ENCODE data around the gene NPR1.
"Not testable (repeated sequence)": the region's sequence is repeated elsewhere in the genome, so short reads cannot be mapped to it uniquely, and the experiment has no call there.

The NPR1 gene

DNA sequence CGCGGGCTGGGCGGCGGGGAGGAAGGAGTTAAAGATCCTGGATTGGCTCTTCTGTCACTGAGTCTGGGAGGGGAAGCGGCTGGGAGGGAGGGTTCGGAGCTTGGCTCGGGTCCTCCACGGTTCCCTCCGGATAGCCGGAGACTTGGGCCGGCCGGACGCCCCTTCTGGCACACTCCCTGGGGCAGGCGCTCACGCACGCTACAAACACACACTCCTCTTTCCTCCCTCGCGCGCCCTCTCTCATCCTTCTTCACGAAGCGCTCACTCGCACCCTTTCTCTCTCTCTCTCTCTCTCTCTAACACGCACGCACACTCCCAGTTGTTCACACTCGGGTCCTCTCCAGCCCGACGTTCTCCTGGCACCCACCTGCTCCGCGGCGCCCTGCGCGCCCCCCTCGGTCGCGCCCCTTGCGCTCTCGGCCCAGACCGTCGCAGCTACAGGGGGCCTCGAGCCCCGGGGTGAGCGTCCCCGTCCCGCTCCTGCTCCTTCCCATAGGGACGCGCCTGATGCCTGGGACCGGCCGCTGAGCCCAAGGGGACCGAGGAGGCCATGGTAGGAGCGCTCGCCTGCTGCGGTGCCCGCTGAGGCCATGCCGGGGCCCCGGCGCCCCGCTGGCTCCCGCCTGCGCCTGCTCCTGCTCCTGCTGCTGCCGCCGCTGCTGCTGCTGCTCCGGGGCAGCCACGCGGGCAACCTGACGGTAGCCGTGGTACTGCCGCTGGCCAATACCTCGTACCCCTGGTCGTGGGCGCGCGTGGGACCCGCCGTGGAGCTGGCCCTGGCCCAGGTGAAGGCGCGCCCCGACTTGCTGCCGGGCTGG lies at the start of gene NPR1:
TSS of gene NPR1 (plus strand) at position 170 of the 818 bp plus-strand sequence. CDS start at position 591, 421 bp downstream.
- peak; percentile 61 for DNase-seq (ENCODE audit: low spot score)

- no peak for DNase-seq (ENCODE audit: low spot score)
Measured at GRCh38 chr1:153629343-153629665, 49.2 kb upstream of the NPR1 start.

DNA sequence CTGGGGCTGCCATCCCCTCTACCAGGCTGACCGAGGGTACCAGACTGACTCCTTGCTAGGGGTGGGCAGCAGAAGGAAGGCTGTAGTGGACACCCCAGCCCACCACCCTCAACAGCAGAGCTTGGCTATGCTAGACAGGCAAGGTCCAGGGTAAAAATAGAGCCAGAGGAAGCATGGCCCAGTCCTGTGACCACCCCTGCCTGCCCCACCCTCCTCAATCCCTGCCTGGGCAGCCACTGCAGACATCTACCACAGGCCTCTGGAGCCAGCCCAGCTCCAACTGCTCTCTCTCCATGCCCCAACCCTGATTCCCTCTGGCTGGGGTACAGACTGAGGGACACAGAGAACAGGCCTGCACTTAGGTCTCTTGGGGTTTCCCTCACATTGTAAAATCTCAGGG lies 48.5 kb upstream of the NPR1 start:
- DNase-seq (ENCODE audit: low spot score), result no peak

DNA sequence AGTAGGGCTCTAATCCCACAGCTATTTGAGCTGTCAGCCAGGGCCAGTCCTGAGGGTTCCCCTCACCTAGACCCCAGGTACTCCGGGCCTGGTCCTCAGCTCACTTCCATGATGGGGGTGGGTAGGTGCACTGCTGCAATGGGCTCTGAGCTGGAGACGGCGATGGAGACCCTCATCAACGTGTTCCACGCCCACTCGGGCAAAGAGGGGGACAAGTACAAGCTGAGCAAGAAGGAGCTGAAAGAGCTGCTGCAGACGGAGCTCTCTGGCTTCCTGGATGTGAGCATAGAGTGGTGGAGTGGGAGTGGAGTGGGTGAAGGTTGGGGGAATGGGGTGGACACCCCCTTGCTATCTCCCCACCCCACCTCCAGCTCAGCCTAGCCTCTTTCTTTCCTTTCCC lies 48.1 kb upstream of the NPR1 start:
- DNase-seq (ENCODE audit: low spot score), result no peak

DNA sequence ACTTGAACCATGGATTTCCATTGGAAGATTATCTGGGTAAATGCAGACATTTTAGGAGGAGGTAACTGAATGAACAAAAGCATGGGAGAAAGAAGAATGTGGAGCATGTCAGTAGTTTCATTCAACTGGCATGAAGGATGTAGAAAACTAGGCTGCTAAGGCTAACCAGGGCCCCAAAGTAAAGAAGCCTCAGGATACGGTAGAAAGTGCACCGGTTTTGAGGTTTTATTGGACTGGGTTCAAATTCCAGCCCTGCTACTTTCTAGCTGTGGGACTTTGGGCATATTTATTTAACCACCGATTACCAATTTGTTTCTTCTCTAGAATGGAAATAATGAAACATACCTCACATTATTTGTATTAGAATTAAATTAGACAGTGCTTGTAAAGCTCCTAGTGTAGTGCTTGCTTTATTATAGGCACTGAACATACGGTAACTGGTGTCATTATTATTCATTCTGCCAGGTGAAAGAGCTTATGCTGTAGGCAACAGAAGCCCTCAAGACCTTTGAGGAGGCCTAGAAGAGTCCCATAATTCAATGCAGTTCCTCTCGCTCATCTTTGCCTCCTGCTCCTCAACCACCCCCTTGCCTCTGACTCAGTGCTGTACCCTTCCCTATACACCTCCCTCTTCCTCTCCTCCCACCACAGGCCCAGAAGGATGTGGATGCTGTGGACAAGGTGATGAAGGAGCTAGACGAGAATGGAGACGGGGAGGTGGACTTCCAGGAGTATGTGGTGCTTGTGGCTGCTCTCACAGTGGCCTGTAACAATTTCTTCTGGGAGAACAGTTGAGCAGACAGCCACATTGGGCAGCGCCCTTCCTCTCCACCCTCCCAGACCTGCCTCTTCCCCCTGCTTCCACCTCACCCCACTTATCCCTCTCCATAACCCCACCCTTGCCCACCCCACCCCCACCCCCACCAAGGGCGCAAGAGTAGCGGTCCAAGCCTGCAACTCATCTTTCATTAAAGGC lies 47.2 kb upstream of the NPR1 start:
- no peak for DNase-seq (ENCODE audit: low spot score)

- DNase-seq (ENCODE audit: low spot score), result no peak
Measured at GRCh38 chr1:153633161-153633753, 45.2 kb upstream of the NPR1 start.

- peak; percentile 98 for DNase-seq (ENCODE audit: low spot score)
Measured at GRCh38 chr1:153633754-153634665, 44.5 kb upstream of the NPR1 start, which contains the start of gene CHTOP. CHTOP (plus strand) TSS chr1:153634066; CDS start chr1:153636589, 2,523 bp downstream.

GRCh38 chr1:153635872-153636271 lies 42.6 kb upstream of the NPR1 start:
- no peak for DNase-seq (ENCODE audit: low spot score)

DNA sequence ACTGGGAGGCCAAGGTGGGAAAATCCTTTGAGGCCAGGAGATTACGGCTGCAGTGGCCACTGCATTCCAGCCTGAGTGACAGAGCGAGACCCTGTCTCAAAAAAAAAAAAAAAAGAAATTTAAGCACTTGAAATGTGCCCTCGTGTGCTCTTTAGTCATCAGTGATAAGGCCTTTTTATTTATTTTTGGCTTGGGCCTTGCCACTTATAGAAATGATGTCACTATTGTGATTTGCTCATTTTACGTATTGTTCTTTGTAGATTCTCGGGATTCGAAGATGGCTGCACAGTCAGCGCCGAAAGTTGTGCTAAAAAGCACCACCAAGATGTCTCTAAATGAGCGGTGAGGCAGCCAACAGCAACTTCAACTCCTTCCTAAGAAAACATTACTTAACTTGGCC lies 42.2 kb upstream of the NPR1 start:
- DNase-seq (ENCODE audit: low spot score), result no peak

GRCh38 chr1:153638261-153638660 lies 40.2 kb upstream of the NPR1 start:
- no peak for DNase-seq (ENCODE audit: low spot score)

- DNase-seq (ENCODE audit: low spot score), result no peak
Measured at GRCh38 chr1:153639280-153639679, 39.2 kb upstream of the NPR1 start.

GRCh38 chr1:153640213-153640612 lies 38.3 kb upstream of the NPR1 start:
- not testable (repeated sequence) for DNase-seq (ENCODE audit: low spot score)

GRCh38 chr1:153640861-153641260 lies 37.6 kb upstream of the NPR1 start:
- DNase-seq (ENCODE audit: low spot score), result no peak

DNA sequence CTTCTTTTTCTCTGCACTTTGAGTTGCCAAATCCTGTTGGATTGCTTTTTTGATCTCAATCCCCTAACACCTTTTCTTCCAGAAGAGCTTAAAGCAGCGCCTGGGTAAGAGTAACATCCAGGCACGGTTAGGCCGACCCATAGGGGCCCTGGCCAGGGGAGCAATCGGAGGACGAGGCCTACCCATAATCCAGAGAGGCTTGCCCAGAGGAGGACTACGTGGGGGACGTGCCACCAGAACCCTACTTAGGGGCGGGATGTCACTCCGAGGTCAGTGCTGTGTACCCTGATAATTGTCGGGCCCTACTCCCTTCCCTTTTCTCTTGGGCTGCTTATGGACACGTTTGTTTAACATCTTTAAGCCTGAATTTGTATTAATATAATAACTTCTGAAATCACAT lies 36.3 kb upstream of the NPR1 start:
- no peak for DNase-seq (ENCODE audit: low spot score)

DNA sequence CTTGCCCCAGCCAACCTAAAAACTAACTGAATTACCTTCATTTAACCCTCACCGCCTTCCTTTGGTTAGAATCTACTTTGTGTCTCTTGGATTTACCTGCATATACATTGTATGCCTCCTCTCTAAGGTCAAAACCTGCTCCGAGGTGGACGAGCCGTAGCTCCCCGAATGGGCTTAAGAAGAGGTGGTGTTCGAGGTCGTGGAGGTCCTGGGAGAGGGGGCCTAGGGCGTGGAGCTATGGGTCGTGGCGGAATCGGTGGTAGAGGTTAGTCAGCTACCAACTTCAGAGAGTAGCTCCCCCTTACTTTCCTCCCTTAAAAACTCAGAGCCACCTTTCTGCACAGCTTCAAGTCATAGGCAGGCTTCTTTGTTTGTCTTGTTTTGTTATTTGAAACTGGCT lies 35.4 kb upstream of the NPR1 start:
- DNase-seq (ENCODE audit: low spot score), result no peak

- DNase-seq (ENCODE audit: low spot score), result no peak
Measured at GRCh38 chr1:153643816-153644215, 34.7 kb upstream of the NPR1 start.

DNA sequence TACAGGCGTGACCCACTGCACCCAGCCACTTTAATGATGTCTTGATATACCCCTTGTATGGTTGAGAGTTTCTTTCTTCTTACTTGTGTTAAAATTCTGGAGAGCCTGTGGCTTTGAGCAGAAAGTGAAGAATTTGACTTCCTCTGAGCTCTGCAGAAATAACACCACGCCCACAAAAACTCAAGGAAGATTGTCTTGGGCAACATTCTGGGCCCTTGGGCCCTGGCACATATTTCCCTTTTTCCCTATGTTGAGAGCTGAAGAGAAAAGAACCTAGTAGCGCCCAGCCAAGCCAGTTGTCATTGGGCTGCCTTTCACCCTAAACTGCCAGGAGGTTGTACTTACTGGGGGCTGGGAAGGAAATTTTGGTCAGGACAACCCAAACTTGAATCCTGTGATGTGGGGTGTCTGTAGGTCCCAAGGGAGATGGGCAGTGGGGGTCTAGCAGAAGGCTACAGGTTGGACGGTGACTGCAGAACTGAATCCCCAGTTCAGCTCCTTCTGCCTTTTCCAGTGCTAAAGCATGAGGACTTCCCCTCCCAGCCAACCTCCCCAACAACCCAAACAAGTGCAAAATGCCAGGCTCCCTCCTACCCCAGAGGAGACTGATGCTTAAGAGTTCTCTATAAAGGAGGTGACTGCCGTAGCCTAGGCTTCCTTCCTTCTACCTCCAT lies 31.7 kb upstream of the NPR1 start:
- no peak for DNase-seq (ENCODE audit: low spot score)

DNA sequence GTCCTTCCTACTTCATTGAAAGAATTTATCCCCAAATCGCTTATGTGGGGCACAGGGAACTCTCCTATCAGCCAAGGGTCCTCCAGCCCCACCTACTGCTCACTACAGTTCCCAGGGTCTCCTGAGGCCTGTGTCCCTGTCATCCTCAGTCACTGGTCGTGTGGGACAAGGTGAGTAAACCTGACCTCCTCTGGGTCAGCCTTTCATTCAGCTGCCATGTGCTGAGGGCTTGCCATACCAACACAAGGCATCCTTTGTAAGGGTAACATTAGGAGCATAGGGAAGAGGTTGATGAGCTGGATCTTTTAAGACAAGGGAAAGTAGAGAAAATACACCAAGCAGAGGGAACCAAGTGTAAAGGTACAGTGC lies 31.2 kb upstream of the NPR1 start:
- no peak for DNase-seq (ENCODE audit: low spot score)

DNA sequence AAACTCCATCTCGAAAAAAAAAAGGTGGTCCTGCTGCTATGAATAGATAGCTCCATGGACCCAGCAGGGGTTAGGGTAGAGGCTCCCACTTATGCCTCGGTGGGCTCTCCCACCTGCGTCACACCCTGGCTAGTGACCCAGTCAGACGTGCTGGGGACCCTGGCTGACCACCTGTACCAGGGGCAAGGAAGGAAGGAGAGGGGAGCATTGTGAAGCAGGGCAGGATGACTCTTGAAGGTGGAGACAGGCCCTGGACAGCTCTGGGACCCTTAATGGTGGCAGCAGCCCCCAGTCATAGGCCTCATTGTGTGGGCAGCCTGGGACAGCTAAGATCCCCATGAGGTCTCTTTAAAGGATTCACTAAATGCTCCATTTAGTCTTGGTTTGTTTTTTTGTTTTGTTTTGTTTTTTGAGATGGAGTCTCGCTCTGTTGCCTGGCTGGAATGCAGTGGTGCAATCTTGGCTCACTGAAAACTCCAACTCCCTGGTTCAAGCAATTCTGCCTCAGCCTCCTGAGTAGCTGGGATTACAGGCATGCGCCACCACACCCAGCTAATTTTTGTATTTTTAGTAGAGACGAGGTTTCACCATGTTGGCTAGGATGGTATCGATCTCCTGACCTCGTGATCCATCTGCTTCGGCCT lies 30.4 kb upstream of the NPR1 start:
- no peak for DNase-seq (ENCODE audit: low spot score)

DNA sequence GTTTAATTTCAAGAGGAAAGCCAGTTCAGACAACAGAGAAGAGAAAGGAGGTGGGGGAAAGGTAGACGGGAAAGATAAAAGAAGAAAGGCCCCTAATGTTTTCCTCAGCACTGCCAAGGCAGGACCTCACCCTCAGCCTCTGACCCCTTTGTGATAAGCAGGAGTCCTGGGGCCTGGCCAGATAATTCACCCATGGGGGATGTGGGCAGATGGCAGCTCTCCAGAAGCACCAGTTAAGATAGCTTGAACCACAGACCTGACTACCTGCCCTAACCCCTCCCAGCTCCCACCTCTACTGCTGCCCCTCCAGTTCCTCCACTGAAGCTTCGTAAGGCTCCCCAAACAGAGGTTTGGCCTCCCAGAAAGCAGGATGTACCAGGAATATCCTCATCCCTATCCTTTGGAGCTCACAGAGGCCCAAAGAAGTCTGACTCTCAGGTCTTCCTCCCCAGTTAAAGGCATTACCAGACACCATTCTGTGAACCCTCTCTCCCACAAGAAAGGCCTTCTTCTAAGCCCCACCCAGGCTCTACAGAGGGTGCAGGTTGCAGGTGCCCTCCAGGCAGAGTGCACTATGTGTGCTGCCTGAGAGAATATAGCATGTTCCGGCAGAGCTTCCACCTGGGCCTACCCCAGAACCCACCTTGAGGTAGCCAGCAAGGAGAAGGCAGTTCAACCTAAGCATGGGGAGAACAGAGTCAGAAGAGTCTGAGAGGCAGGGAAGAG lies 29.2 kb upstream of the NPR1 start:
- DNase-seq (ENCODE audit: low spot score), result no peak

All from hepatic stellate cell (primary cell).